Panc1 (cell line): ENCODE data around the gene SLIT1. TPM values are rescaled to one million over a fixed set of nuclear protein-coding genes. Genes with fewer than 3 reads are reported as not detected.

Experiments
- ATAC-seq: fragments of 200-7000 bp; cut with Tn5 transposase; 2 replicates; pipeline ENCODE4 v1.9.1; 2020; ENCODE audit warnings: mild to moderate bottlenecking, moderate library complexity
- BruUV-seq: library from RNA; stranded (reverse); fragments of 400-500 nt; replicated peaks from 2 replicates; lab custom pipeline; 2021; lab: Mats Ljungman, UMichigan
- CTCF ChIA-PET: fragments of 300-600 bp; sonication (Branson Sonifier 250); formaldehyde crosslinking; loops from one replicate; lab custom pipeline; 2022; ENCODE audit warnings: antibody characterized with exemption; lab: Charles Lee
- POLR2A ChIA-PET: fragments of 300-600 bp; sonication (Branson Sonifier 250); formaldehyde crosslinking; loops from one replicate; lab custom pipeline; 2022; ENCODE audit warnings: antibody characterized with exemption; lab: Charles Lee
- DNase-seq: peaks from one replicate; pipeline ENCODE4 v3.0.0-alpha.2; 2010; ENCODE audit warnings: low read depth, low spot score
- H3K27ac ChIP-seq: 2 replicates; pipeline ENCODE4 v1.5.1; 2011; ENCODE audit warnings: mild to moderate bottlenecking, low read length, inconsistent platforms
- H3K27me3 ChIP-seq: fragments of 200-500 bp; sonication (Bioruptor generic); 2 replicates; pipeline ENCODE4 v1.6.0; 2014; ENCODE audit warnings: low read length, inconsistent platforms; ENCODE audit not compliant: control insufficient read depth, insufficient read depth
- H3K36me3 ChIP-seq: fragments of 200-500 bp; sonication (Bioruptor generic); 2 replicates; pipeline ENCODE4 v1.5.1; 2014; ENCODE audit warnings: inconsistent platforms, mild to moderate bottlenecking, low read length, moderate library complexity; ENCODE audit not compliant: control insufficient read depth, insufficient read depth
- H3K4me1 ChIP-seq: 2 replicates; pipeline ENCODE4 v1.5.1; 2011; ENCODE audit warnings: inconsistent platforms, mild to moderate bottlenecking, low read length, moderate library complexity; ENCODE audit not compliant: control insufficient read depth, insufficient read depth
- H3K4me3 ChIP-seq, 2 experiments: 2 replicates each; pipeline ENCODE4 v1.5.1; 2011 to 2012; ENCODE audit warnings: low read depth in 2 of 2, low read length in 2 of 2, mild to moderate bottlenecking in 2 of 2, inconsistent platforms in 1 of 2, moderate library complexity in 1 of 2
- H3K9me3 ChIP-seq: fragments of 200-500 bp; sonication (Bioruptor generic); 2 replicates; pipeline ENCODE4 v1.5.1; 2014; ENCODE audit warnings: low read depth, mild to moderate bottlenecking, inconsistent platforms, low read length, moderate library complexity; ENCODE audit not compliant: control insufficient read depth, insufficient read depth
- POLR2AphosphoS5 ChIP-seq: IDR thresholded peaks from 2 replicates; pipeline ENCODE4 v1.6.1; 2012; ENCODE audit warnings: mild to moderate bottlenecking, low read depth, low read length, moderate library complexity
- SIN3A ChIP-seq: IDR thresholded peaks from 2 replicates; pipeline ENCODE4 v1.6.1; 2012; ENCODE audit warnings: low read depth, mild to moderate bottlenecking, low read length, moderate library complexity, borderline replicate concordance; ENCODE audit not compliant: insufficient read depth
- TCF7L2 ChIP-seq: IDR thresholded peaks from 2 replicates; pipeline ENCODE4 v1.6.1; 2011; ENCODE audit warnings: mild to moderate bottlenecking, low read depth, low read length, inconsistent platforms
- in situ Hi-C: cut with HindIII; loops from 2 replicates; pipeline ENCODE4 v1.10.0; 2016; ENCODE audit warnings: low sequenced_read_pairs, low pct_unique_long_range_greater_than_20kb
- intact Hi-C: fragments of 100-400 bp; cut with micrococcal nuclease; formaldehyde crosslinking; loops from one replicate; pipeline ENCODE4 v1.10.0; 2022; ENCODE audit not compliant: unreplicated experiment
- total RNA-seq: library from RNA; stranded (reverse); gene quantifications from one replicate; pipeline ENCODE4 v1.2.1, GENCODE V29; 2021; ENCODE audit not compliant: unreplicated experiment
- TF ChIP-seq, protein P1 (sequence below), 2 experiments: IDR thresholded peaks; 2 replicates each; pipeline ENCODE4 v1.6.1; 2011 to 2012; ENCODE audit warnings: low read depth in 2 of 2, control low read depth in 1 of 2, low read length in 1 of 2, mild to moderate bottlenecking in 1 of 2, moderate library complexity in 1 of 2; ENCODE audit not compliant: insufficient read depth in 1 of 2
- TF ChIP-seq, protein P2 (sequence below): fragments of 450-650 bp; IDR thresholded peaks from 2 replicates; pipeline ENCODE4 v1.5.1; 2017; ENCODE audit warnings: mild to moderate bottlenecking

The SLIT1 gene
- total RNA-seq, 1 experiment from 2014 or later: 2.6 TPM

DNA sequence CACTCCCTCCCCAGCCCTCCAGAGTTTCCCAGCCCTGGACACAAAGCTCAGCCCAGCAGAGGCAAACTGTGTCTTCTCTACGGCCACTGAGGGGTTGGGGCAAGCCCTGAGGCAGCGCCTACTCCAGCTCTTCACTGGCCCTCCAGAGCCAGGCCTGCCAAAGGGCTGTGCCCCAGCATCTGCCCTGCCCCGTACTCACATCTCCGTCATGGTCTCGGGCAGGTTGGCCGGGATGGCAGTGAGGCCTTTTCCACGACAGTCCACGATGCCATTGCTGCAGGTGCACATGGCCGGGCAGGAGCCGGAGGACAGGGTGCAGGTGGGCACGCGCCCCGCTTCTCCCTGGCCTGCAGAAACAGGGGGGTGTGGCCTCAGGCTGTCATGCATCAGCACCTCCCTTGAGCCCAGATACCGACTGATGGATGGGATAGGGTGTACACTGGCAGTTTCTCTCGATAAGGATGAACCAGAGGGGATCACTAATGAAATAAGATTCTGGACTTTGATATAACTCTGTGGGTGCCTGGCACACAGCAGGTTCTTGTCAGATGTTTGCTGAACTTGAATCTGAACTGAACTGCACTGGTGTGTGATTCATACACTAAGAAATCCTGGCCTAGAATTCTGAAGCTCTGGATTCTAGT lies 125.2 kb downstream of the SLIT1 start:
- TF ChIP-seq, protein P1, sequence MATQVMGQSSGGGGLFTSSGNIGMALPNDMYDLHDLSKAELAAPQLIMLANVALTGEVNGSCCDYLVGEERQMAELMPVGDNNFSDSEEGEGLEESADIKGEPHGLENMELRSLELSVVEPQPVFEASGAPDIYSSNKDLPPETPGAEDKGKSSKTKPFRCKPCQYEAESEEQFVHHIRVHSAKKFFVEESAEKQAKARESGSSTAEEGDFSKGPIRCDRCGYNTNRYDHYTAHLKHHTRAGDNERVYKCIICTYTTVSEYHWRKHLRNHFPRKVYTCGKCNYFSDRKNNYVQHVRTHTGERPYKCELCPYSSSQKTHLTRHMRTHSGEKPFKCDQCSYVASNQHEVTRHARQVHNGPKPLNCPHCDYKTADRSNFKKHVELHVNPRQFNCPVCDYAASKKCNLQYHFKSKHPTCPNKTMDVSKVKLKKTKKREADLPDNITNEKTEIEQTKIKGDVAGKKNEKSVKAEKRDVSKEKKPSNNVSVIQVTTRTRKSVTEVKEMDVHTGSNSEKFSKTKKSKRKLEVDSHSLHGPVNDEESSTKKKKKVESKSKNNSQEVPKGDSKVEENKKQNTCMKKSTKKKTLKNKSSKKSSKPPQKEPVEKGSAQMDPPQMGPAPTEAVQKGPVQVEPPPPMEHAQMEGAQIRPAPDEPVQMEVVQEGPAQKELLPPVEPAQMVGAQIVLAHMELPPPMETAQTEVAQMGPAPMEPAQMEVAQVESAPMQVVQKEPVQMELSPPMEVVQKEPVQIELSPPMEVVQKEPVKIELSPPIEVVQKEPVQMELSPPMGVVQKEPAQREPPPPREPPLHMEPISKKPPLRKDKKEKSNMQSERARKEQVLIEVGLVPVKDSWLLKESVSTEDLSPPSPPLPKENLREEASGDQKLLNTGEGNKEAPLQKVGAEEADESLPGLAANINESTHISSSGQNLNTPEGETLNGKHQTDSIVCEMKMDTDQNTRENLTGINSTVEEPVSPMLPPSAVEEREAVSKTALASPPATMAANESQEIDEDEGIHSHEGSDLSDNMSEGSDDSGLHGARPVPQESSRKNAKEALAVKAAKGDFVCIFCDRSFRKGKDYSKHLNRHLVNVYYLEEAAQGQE (IDR thresholded peaks at IDR 0.05; ENCODE audit: insufficient read depth in 1 of 2, low read depth in 2 of 2, low read length in 1 of 2): no peak
- TF ChIP-seq TCF7L2: no peak
- TF ChIP-seq SIN3A: no peak
- TF ChIP-seq POLR2AphosphoS5: no peak
- TF ChIP-seq, protein P2, sequence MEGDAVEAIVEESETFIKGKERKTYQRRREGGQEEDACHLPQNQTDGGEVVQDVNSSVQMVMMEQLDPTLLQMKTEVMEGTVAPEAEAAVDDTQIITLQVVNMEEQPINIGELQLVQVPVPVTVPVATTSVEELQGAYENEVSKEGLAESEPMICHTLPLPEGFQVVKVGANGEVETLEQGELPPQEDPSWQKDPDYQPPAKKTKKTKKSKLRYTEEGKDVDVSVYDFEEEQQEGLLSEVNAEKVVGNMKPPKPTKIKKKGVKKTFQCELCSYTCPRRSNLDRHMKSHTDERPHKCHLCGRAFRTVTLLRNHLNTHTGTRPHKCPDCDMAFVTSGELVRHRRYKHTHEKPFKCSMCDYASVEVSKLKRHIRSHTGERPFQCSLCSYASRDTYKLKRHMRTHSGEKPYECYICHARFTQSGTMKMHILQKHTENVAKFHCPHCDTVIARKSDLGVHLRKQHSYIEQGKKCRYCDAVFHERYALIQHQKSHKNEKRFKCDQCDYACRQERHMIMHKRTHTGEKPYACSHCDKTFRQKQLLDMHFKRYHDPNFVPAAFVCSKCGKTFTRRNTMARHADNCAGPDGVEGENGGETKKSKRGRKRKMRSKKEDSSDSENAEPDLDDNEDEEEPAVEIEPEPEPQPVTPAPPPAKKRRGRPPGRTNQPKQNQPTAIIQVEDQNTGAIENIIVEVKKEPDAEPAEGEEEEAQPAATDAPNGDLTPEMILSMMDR: no peak
- POLR2A ChIA-PET: no interaction called here
- CTCF ChIA-PET: interaction anchor here (0.6 to 1.0 kb wide), 3 partner anchors 11 to 24 kb away, joined by 3 to 5 read pairs (median 3); no protein-coding TSS in a partner anchor
- DNase-seq (no peak), ATAC-seq (no peak)
- BruUV-seq: no TSS peak
- intact Hi-C loops: no loop called here
- H3K36me3 ChIP-seq: no peaks in the 10 kb centered on the region
- no peaks in the 10 kb centered on the region for H3K27me3 ChIP-seq
- H3K9me3 ChIP-seq: no peaks in the 10 kb centered on the region
- no peak overlapping the region for H3K27ac ChIP-seq
- H3K4me1 ChIP-seq: no peaks in the 10 kb centered on the region
- in situ Hi-C loops: no loop called here
- H3K4me3 ChIP-seq: no peak overlapping the region

DNA sequence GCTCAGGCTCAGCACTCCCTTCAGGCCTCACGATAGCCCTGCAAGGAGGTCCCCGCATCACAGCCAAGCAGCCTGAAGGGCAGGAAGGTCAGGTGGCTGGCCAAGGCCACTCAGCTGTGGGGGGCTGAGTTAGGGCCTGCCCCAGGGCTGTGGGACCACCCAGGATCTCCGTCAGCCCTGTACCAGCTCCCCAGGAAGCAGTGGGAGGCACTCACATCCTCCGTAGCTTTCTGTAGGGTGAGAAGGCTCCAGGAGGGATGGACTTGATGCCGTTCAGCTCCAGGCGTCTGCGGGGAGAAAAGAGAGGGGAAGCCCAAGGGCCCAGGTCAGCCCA lies 125.9 kb downstream of the SLIT1 start:
- ATAC-seq (no peak), DNase-seq (no peak)
- no peaks in the 10 kb centered on the region for H3K27me3 ChIP-seq
- in situ Hi-C loops: no loop called here
- no peak overlapping the region for H3K4me3 ChIP-seq
- H3K36me3 ChIP-seq: no peaks in the 10 kb centered on the region
- ChIA-PET CTCF (interaction anchor here (0.6 to 1.0 kb wide), 2 partner anchors 12 to 13 kb away, joined by 3 read pairs; no protein-coding TSS in a partner anchor), POLR2A (no interaction called here)
- H3K27ac ChIP-seq: no peak overlapping the region
- no peaks in the 10 kb centered on the region for H3K4me1 ChIP-seq
- no peaks in the 10 kb centered on the region for H3K9me3 ChIP-seq
- TF ChIP-seq POLR2AphosphoS5 (no peak), TCF7L2 (no peak)
- TF ChIP-seq, protein P1 (IDR thresholded peaks at IDR 0.05; ENCODE audit: insufficient read depth in 1 of 2, low read depth in 2 of 2, low read length in 1 of 2): no peak
- TF ChIP-seq, protein P2: no peak
- intact Hi-C loops: no loop called here
- no TSS peak for BruUV-seq
